ENCODE results near the gene PRKCA.

PRKCA gene

GRCh38 chr17:66750781-66751543, 448.5 kb downstream of the PRKCA start:
- no peak for TF ChIP-seq CTCF (IDR thresholded peaks at IDR 0.05; ENCODE audit: low read depth, low read length)
- no peak for DNase-seq (ENCODE audit: extremely low read depth, low read depth)

- no peak for DNase-seq (ENCODE audit: extremely low read depth, low read depth)
- no peak for TF ChIP-seq CTCF (IDR thresholded peaks at IDR 0.05; ENCODE audit: low read depth, low read length)
Measured at GRCh38 chr17:66751771-66752170, 449.4 kb downstream of the PRKCA start.

DNA sequence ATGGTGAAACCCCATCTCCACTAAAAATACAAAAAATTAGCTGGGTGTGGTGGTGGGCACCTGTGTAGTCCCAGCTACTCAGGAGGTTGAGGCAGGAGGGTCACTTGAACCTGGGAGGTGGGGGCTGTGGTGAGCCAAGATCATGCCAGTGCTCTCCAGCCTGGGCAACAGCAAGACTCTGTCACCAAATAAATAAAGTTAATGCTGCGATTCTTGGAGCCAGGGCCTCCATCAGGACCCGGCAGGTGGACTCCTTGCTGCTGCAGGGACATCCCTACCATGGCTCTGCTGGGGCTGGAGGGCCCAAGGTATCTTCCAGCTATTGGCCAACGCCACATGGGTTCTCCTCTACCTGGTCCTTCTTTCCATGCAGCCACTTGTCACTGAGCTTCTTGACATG, 450.0 kb downstream of the PRKCA start:
- TF ChIP-seq CTCF (IDR thresholded peaks at IDR 0.05; ENCODE audit: low read depth, low read length) = no peak
- no peak for DNase-seq (ENCODE audit: extremely low read depth, low read depth)

DNA sequence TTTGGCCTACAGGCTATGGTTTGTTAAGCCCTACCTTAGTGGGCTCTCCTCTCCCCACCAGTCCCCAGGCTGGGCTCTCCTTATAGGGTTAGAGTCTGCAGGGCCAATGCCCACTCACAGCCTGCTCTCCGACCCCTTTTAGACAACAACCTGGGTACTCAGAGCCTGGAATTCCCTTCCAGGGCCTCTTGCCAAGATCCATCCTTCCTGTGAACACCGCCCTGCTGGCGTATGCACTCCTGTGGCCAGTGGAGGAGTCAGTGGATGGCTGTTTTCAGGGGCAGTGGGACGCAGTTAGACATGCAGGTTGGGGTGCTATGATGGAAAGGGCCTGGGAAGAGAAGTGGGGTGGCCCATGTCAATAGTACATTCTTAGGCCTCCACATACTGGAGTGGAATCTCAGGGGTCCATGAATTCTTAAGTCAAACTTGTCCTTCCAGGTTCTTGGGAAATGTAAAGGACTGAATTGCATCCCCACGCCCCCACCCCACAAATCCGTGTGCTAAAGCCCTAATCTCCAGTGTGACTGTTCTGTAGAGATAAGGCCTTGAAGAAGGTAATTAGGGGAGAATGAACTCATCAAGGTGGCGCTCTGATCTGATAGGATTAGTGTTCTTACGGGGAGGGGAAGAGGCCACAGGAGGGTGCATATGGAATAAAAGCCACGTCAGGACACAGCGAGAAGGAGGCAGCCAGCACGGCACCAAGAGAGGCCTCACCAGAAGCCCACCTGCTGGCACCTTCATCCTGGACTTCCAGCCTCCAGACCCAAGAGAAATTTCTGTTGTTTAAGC, 450.9 kb downstream of the PRKCA start:
- DNase-seq (ENCODE audit: extremely low read depth, low read depth) = no peak
- no peak for TF ChIP-seq CTCF (IDR thresholded peaks at IDR 0.05; ENCODE audit: low read depth, low read length)

GRCh38 chr17:66755101-66755943, 452.9 kb downstream of the PRKCA start:
- DNase-seq (ENCODE audit: extremely low read depth, low read depth) = no peak
- no peak for TF ChIP-seq CTCF (IDR thresholded peaks at IDR 0.05; ENCODE audit: low read depth, low read length)

- no peak for DNase-seq (ENCODE audit: extremely low read depth, low read depth)
- no peak for TF ChIP-seq CTCF (IDR thresholded peaks at IDR 0.05; ENCODE audit: low read depth, low read length)
Measured at GRCh38 chr17:66755944-66756290, 453.5 kb downstream of the PRKCA start.

Data from AG09319 (cell line).